ENCODE measurements around the gene TRAF5.

- TF ChIP-seq HMGXB4 (CRISPR knock-in tag; IDR thresholded peaks at IDR 0.05), result no peak
- TF ChIP-seq FOXK1 (CRISPR knock-in tag; IDR thresholded peaks at IDR 0.05), result no peak
- TF ChIP-seq USF1 (CRISPR knock-in tag; IDR thresholded peaks at IDR 0.05), result no peak
- TF ChIP-seq ETV6 (CRISPR knock-in tag; IDR thresholded peaks at IDR 0.05), result no peak
- TF ChIP-seq CTCF (IDR thresholded peaks at IDR 0.05), result no peak
- no peak for TF ChIP-seq ATF6 (CRISPR knock-in tag; IDR thresholded peaks at IDR 0.05)
- TF ChIP-seq ZBTB43 (CRISPR knock-in tag; IDR thresholded peaks at IDR 0.05), result no peak
- TF ChIP-seq MAX (CRISPR knock-in tag; IDR thresholded peaks at IDR 0.05), result no peak
- no peak for TF ChIP-seq SOX15 (CRISPR knock-in tag; IDR thresholded peaks at IDR 0.05)
- no peak for TF ChIP-seq CBFB (CRISPR knock-in tag; IDR thresholded peaks at IDR 0.05; ENCODE audit: low read depth)
- no peak for TF ChIP-seq ATF1 (CRISPR knock-in tag; IDR thresholded peaks at IDR 0.05)
These were observed 3.8 kb downstream of the TRAF5 start for GRCh38 chr1:211330282-211330936.
